SJSA1 (cell line): ENCODE results near the gene ANO5. TPM values are rescaled to one million over a fixed set of nuclear protein-coding genes. Genes with fewer than 3 reads are reported as not detected.

Experiments used
- DNase-seq, 2 experiments: peaks; one replicate each; pipeline ENCODE4 v3.0.0-alpha.2; 2015 to 2020; ENCODE audit warnings: low spot score in 2 of 2, low read depth in 1 of 2
- H3K27ac ChIP-seq: fragments of 250-450 bp; sonication (Bioruptor Pico); 2 replicates; pipeline ENCODE4 v1.5.1; 2020; ENCODE audit warnings: mild to moderate bottlenecking, moderate library complexity
- H3K27me3 ChIP-seq: fragments of 250-450 bp; sonication (Bioruptor Pico); replicated peaks from 2 replicates; pipeline ENCODE4 v1.5.1; 2020; ENCODE audit warnings: mild to moderate bottlenecking, moderate library complexity
- H3K36me3 ChIP-seq: fragments of 250-450 bp; sonication (Bioruptor Pico); 2 replicates; pipeline ENCODE4 v1.5.1; 2020; ENCODE audit warnings: mild to moderate bottlenecking
- H3K4me1 ChIP-seq: fragments of 250-450 bp; sonication (Bioruptor Pico); replicated peaks from 2 replicates; pipeline ENCODE4 v1.6.1; 2021; ENCODE audit warnings: mild to moderate bottlenecking
- H3K4me3 ChIP-seq: fragments of 250-450 bp; sonication (Bioruptor Pico); 2 replicates; pipeline ENCODE4 v1.5.1; 2020; ENCODE audit warnings: mild to moderate bottlenecking
- H3K9me3 ChIP-seq: fragments of 250-450 bp; sonication (Bioruptor Pico); replicated peaks from 2 replicates; pipeline ENCODE4 v1.5.1; 2020; ENCODE audit warnings: mild to moderate bottlenecking
- total RNA-seq: library from RNA; depleted of rRNA; stranded (reverse); fragments of >200 nt; shearing (Covaris generic); gene quantifications from 2 replicates; pipeline ENCODE4 v1.2.3, GENCODE V29; 2014

Gene ANO5
- total RNA-seq, 1 experiment from 2014 or later: not detected

- DNase-seq: no peak
- H3K36me3 ChIP-seq: no peaks in the 10 kb centered on the region
- H3K9me3 ChIP-seq: no peaks in the 10 kb centered on the region
Measured at GRCh38 chr11:22190827-22191463, 1.9 kb upstream of the ANO5 start.

GRCh38 chr11:22192289-22192641 lies 620 bp upstream of the ANO5 start:
- H3K4me3 ChIP-seq: no peak overlapping the region

More at GRCh38 chr11:22190827-22191463, 1.9 kb upstream of the ANO5 start:
- H3K27ac ChIP-seq: no peak overlapping the region
- H3K4me1 ChIP-seq: no peaks in the 10 kb centered on the region
- H3K27me3 ChIP-seq: peaks cover 7% of the 10 kb centered on the region; the same call in 1 of the 2 replicates
- no peak overlapping the region for H3K4me3 ChIP-seq

GRCh38 chr11:22193348-22194051 lies 615 bp downstream of the ANO5 start:
- Histone ChIP-seq H3K4me3 (no peak overlapping the region), H3K4me1 (no peaks in the 10 kb centered on the region), H3K36me3 (no peaks in the 10 kb centered on the region), H3K9me3 (no peaks in the 10 kb centered on the region), H3K27ac (no peak overlapping the region), H3K27me3 (peaks cover 7% of the 10 kb centered on the region; the same call in 1 of the 2 replicates)
- DNase-seq: no peak

More at GRCh38 chr11:22192289-22192641, 620 bp upstream of the ANO5 start:
- Histone ChIP-seq H3K4me1 (no peaks in the 10 kb centered on the region), H3K27me3 (peaks cover 7% of the 10 kb centered on the region; the same call in 1 of the 2 replicates), H3K36me3 (no peaks in the 10 kb centered on the region), H3K27ac (no peak overlapping the region), H3K9me3 (no peaks in the 10 kb centered on the region)
- DNase-seq: no peak

DNA sequence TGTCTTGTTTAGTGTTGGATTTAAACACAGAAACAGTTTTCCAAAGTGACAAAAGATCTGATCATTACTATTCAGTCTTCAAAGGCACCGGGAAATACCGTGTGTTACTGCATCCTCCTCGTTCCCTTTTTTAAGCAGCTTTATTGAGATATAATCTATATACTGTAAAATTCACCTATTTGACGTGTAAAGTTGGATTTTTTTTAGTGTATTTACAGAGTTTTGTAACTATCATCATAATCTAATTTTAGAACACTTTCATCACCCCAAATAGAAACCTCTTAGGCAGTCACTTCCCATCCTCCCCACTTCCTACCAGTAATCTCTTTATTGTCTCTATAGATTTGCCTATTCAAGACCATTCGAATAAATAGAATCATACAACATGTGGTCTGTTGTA lies 1.4 kb downstream of the ANO5 start:
- H3K4me1 ChIP-seq: no peaks in the 10 kb centered on the region
- H3K27ac ChIP-seq: no peak overlapping the region
- no peak overlapping the region for H3K4me3 ChIP-seq

DNA sequence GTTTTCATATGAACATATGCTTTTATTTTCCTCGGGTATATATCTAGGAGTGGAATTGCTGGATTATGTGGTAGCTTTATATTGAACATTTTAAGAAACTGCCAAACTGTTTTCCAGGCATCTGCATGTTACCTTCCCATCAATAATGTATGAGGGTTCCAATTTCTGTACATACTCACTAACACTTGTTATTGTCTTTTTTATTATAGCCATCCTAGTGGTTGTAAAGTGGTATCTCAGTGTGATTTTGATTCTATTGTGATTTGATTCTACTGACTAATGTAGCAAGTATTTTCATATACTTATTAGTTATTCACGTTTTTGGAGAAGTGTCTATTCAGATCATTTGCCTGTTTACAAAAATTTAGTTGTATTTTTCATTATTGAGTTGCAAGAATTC lies 2.0 kb downstream of the ANO5 start:
- Histone ChIP-seq H3K9me3 (no peaks in the 10 kb centered on the region), H3K36me3 (no peaks in the 10 kb centered on the region), H3K27me3 (peaks cover 7% of the 10 kb centered on the region; the same call in 1 of the 2 replicates), H3K4me3 (no peak overlapping the region), H3K4me1 (no peaks in the 10 kb centered on the region), H3K27ac (no peak overlapping the region)
- no peak for DNase-seq

More for the DNA sequence above, 1.4 kb downstream of the ANO5 start:
- no peak for DNase-seq
- Histone ChIP-seq H3K9me3 (no peaks in the 10 kb centered on the region), H3K27me3 (peaks cover 7% of the 10 kb centered on the region; the same call in 1 of the 2 replicates), H3K36me3 (no peaks in the 10 kb centered on the region)

DNA sequence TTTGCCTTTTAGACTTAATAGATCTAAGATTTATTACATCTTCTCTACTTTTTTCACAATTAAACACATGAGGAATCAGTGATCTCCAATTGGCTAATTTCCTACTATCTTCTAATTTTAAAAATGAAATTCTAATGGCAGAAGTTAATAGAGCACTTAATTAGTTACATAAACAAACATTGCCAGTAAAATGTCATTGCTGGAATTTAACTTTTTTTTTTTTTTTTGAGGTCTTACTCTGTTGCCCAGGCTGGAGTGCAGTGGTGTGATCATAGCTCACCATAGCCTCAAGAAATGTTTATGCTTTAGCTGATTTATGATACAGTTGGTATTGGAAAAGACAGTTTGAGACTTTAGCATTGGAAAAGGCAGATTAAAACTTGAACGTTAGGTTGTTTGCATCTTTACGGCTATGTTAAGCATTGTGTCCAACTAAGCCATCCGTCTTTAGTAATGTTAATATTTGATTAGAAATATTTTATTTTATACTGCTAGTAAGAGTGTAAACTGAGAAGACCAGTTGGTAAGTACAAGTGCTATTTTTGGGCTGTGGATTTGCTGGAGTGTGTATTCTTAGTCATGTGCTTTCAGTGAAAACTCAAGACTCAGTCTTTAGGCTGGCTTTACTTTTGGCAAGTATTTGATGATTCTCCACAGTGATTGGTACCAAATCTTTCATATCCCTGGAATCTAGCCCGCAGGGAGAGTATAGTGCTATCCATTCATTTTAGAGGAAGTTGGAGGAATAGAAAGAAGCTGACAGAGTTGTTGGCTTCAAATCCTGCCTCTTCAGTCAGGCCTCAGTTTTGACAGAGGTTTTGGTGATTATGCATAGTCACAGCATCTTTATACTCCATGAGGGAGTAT lies 4.5 kb downstream of the ANO5 start:
- Histone ChIP-seq H3K9me3 (no peaks in the 10 kb centered on the region), H3K4me3 (no peak overlapping the region), H3K4me1 (no peaks in the 10 kb centered on the region), H3K27me3 (peaks cover 7% of the 10 kb centered on the region; the same call in 1 of the 2 replicates), H3K27ac (no peak overlapping the region), H3K36me3 (no peaks in the 10 kb centered on the region)
- DNase-seq: no peak

- H3K27ac ChIP-seq: no peak overlapping the region
- H3K36me3 ChIP-seq: no peaks in the 10 kb centered on the region
- no peak for DNase-seq
- H3K9me3 ChIP-seq: no peaks in the 10 kb centered on the region
- no peaks in the 10 kb centered on the region for H3K4me1 ChIP-seq
- H3K4me3 ChIP-seq: no peak overlapping the region
- no peaks in the 10 kb centered on the region; the same call in 1 of the 2 replicates for H3K27me3 ChIP-seq
Measured at GRCh38 chr11:22199243-22199642, 6.4 kb downstream of the ANO5 start.

GRCh38 chr11:22203281-22203680 lies 10.4 kb downstream of the ANO5 start:
- Histone ChIP-seq H3K4me3 (no peak overlapping the region), H3K9me3 (no peaks in the 10 kb centered on the region), H3K27ac (no peak overlapping the region), H3K27me3 (no peaks in the 10 kb centered on the region), H3K4me1 (no peaks in the 10 kb centered on the region), H3K36me3 (no peaks in the 10 kb centered on the region)
- DNase-seq: no peak

- Histone ChIP-seq H3K27ac (no peak overlapping the region), H3K4me1 (no peaks in the 10 kb centered on the region), H3K27me3 (no peaks in the 10 kb centered on the region), H3K36me3 (no peaks in the 10 kb centered on the region), H3K4me3 (no peak overlapping the region), H3K9me3 (no peaks in the 10 kb centered on the region)
- DNase-seq: no peak
Measured at GRCh38 chr11:22207162-22207561, 14.3 kb downstream of the ANO5 start.

DNA sequence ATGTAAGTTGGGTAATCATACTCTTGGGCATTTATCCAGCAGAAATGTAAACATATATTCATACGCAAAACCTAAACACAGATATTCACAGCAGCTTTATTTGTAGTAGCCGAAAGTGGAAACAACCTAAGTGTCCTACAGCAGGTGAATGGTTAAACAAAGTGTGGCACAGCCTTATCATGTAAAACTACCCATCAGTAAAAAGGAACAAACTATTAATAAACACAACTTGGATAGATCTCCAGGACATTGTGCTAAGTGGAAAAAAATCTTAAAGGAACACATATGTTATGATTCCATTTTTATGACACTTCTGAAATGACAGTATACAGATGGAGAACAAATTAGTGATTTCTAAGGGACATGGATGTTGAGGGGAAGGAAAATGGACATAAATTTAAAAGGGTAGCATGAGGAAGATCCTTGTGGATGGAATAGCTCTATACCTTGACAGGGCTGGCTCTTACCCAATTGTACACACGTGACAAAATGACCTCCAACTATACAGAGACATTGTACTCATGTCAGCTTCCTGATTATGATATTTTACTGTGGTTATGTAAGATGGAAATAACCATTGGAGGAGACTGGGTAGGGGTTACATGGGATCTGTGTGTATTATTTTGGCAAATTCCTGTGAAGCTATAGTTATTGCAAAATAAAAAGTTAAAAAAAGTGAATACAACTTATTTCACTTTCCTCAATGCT lies 15.4 kb downstream of the ANO5 start:
- Histone ChIP-seq H3K27ac (no peak overlapping the region), H3K27me3 (no peaks in the 10 kb centered on the region), H3K36me3 (no peaks in the 10 kb centered on the region), H3K9me3 (no peaks in the 10 kb centered on the region), H3K4me3 (no peak overlapping the region), H3K4me1 (no peaks in the 10 kb centered on the region)
- DNase-seq: no peak

- H3K4me1 ChIP-seq: no peaks in the 10 kb centered on the region
- no peak overlapping the region for H3K4me3 ChIP-seq
- H3K27me3 ChIP-seq: no peaks in the 10 kb centered on the region
Measured at GRCh38 chr11:22216940-22217339, 24.1 kb downstream of the ANO5 start.

GRCh38 chr11:22221143-22221542 lies 28.3 kb downstream of the ANO5 start:
- no peaks in the 10 kb centered on the region for H3K4me1 ChIP-seq
- H3K27ac ChIP-seq: no peak overlapping the region
- no peak overlapping the region for H3K4me3 ChIP-seq

More at GRCh38 chr11:22216940-22217339, 24.1 kb downstream of the ANO5 start:
- DNase-seq: no peak
- no peak overlapping the region for H3K27ac ChIP-seq
- H3K36me3 ChIP-seq: no peaks in the 10 kb centered on the region
- H3K9me3 ChIP-seq: no peaks in the 10 kb centered on the region

GRCh38 chr11:22225190-22225589 lies 32.3 kb downstream of the ANO5 start:
- Histone ChIP-seq H3K9me3 (no peaks in the 10 kb centered on the region), H3K27me3 (no peaks in the 10 kb centered on the region), H3K4me1 (no peaks in the 10 kb centered on the region), H3K36me3 (no peaks in the 10 kb centered on the region), H3K27ac (no peak overlapping the region), H3K4me3 (no peak overlapping the region)
- DNase-seq: no peak

More at GRCh38 chr11:22221143-22221542, 28.3 kb downstream of the ANO5 start:
- no peak for DNase-seq
- Histone ChIP-seq H3K27me3 (no peaks in the 10 kb centered on the region), H3K36me3 (no peaks in the 10 kb centered on the region), H3K9me3 (no peaks in the 10 kb centered on the region)
